DOHH2 (cell line): ENCODE results near the gene ROR1.

Experiments
- EZH2phosphoT487 ChIP-seq: fragments of 200-600 bp; sonication (generic); IDR thresholded peaks from 2 replicates; pipeline ENCODE4 v1.6.1; 2017; ENCODE audit warnings: borderline replicate concordance, mild to moderate bottlenecking, antibody characterized with exemption, low read length, moderate library complexity, mixed read lengths
- TF ChIP-seq, protein P1 (sequence below): fragments of 200-600 bp; sonication (generic); IDR thresholded peaks from one replicate; pipeline ENCODE4 v1.5.1; 2014; ENCODE audit warnings: antibody characterized with exemption, mild to moderate bottlenecking, low read depth, low read length; ENCODE audit not compliant: poor library complexity, severe bottlenecking

- TF ChIP-seq, protein P1, sequence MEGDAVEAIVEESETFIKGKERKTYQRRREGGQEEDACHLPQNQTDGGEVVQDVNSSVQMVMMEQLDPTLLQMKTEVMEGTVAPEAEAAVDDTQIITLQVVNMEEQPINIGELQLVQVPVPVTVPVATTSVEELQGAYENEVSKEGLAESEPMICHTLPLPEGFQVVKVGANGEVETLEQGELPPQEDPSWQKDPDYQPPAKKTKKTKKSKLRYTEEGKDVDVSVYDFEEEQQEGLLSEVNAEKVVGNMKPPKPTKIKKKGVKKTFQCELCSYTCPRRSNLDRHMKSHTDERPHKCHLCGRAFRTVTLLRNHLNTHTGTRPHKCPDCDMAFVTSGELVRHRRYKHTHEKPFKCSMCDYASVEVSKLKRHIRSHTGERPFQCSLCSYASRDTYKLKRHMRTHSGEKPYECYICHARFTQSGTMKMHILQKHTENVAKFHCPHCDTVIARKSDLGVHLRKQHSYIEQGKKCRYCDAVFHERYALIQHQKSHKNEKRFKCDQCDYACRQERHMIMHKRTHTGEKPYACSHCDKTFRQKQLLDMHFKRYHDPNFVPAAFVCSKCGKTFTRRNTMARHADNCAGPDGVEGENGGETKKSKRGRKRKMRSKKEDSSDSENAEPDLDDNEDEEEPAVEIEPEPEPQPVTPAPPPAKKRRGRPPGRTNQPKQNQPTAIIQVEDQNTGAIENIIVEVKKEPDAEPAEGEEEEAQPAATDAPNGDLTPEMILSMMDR: no peak
- TF ChIP-seq EZH2phosphoT487: no peak
Measured at GRCh38 chr1:64162804-64163203, 389.0 kb downstream of the ROR1 start.
